Activated T-cell treated with anti-CD3 and anti-CD28 coated beads for 24 hours (primary cell): ENCODE data around the gene RAB12.

Experiments
- DNase-seq: peaks from one replicate; pipeline ENCODE4 v3.0.0-alpha.2; 2020; ENCODE audit warnings: low read depth

Gene RAB12

GRCh38 chr18:8685141-8685913 lies 76.1 kb downstream of the RAB12 start:
- no peak for DNase-seq

GRCh38 chr18:8685914-8686216 lies 76.6 kb downstream of the RAB12 start:
- no peak for DNase-seq

- DNase-seq, result no peak
Observed at GRCh38 chr18:8686611-8687010, 77.4 kb downstream of the RAB12 start.

- DNase-seq, result no peak
Observed at GRCh38 chr18:8688216-8688800, 79.1 kb downstream of the RAB12 start.

- DNase-seq, result no peak
Observed at GRCh38 chr18:8688816-8689215, 79.6 kb downstream of the RAB12 start.
